Measurements from ENCODE around the gene ZNF429.

GRCh38 chr19:21603431-21604231 lies 98.2 kb downstream of the ZNF429 start:
- no peak for TF ChIP-seq CTCF (IDR thresholded peaks at IDR 0.05)
- no peak for TF ChIP-seq POLR2A (IDR thresholded peaks at IDR 0.05)

All from suprapubic skin (tissue), 3 donors.